NCI-H2171 treated with DMSO at 0.1 percent for 48 hours (cell line): ENCODE data around the gene GFRA4.
"Not testable (repeated sequence)": the region's sequence is repeated elsewhere in the genome, so short reads cannot be mapped to it uniquely, and the experiment has no call there.

ENCODE experiments used
- DNase-seq: peaks from one replicate; lab custom pipeline; 2025; lab: John Stamatoyannopoulos, UW

GFRA4 gene

GRCh38 chr20:3615171-3615840 lies 47.9 kb downstream of the GFRA4 start:
- DNase-seq = not testable (repeated sequence)

- no peak for DNase-seq
Observed at GRCh38 chr20:3614466-3614865, 48.7 kb downstream of the GFRA4 start.

- no peak for DNase-seq
Observed at GRCh38 chr20:3613821-3614440, 49.3 kb downstream of the GFRA4 start.

GRCh38 chr20:3612795-3613572 lies 50.2 kb downstream of the GFRA4 start:
- no peak for DNase-seq

DNA sequence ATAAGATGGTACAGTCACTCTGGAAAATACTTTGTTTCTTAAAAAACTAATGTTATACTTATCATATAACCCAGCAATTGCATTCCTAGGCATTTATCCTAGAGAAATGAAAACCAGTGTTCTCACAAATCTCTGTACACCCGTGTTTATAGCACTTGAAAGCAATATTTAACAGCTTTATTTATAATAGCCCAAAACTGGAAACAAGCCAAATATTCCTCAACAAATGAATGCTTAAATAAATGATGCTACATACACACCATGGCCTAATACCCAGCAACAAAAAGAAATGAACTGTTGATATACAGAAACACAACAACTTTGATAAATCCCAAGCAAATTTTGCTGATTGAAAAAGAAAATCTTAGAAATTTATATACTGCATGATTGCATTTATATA lies 51.3 kb downstream of the GFRA4 start:
- no peak for DNase-seq
